Renal cortical epithelial cell (primary cell): Measurements from ENCODE around the gene PWWP2B. TPM values are rescaled to one million over a fixed set of nuclear protein-coding genes. Genes with fewer than 3 reads are reported as not detected.
"Not testable (repeated sequence)": the region's sequence is repeated elsewhere in the genome, so short reads cannot be mapped to it uniquely, and the experiment has no call there.

Experiments used
- DNase-seq: peaks from one replicate; pipeline ENCODE4 v3.0.0-alpha.2; 2011; ENCODE audit warnings: low read depth
- total RNA-seq: library from RNA; depleted of rRNA; stranded (reverse); fragments of >200 nt; gene quantifications from 2 replicates; pipeline ENCODE4 v1.2.3, GENCODE V29; 2014

PWWP2B gene
- total RNA-seq: 11.1 and 18.9 TPM in 2 replicates

DNA sequence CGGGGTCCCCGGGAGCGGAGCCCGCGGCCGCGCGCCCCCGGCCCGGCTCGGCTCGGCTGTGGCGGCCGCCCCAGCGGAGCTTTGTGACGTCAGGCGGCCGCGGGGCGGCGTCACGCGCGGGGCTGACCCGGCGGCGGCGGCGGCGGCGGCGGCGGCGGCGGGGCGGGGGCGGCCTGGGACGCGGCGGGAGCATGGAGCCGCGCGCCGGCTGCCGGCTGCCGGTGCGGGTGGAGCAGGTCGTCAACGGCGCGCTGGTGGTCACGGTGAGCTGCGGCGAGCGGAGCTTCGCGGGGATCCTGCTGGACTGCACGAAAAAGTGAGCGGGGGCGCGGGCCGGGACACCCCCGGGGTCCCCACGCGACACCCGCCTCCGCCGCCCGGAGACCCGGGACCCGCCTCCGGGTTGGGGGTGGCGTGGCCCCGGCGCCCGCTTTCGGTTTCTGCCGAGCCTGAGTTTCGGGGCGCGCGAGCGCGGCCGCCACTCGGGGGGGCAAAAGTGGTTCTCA is at the start of gene PWWP2B:
PWWP2B (plus strand) TSS at position 165 of the 506 bp plus-strand sequence; CDS start at position 192, 27 bp downstream.
- DNase-seq: no peak

DNA sequence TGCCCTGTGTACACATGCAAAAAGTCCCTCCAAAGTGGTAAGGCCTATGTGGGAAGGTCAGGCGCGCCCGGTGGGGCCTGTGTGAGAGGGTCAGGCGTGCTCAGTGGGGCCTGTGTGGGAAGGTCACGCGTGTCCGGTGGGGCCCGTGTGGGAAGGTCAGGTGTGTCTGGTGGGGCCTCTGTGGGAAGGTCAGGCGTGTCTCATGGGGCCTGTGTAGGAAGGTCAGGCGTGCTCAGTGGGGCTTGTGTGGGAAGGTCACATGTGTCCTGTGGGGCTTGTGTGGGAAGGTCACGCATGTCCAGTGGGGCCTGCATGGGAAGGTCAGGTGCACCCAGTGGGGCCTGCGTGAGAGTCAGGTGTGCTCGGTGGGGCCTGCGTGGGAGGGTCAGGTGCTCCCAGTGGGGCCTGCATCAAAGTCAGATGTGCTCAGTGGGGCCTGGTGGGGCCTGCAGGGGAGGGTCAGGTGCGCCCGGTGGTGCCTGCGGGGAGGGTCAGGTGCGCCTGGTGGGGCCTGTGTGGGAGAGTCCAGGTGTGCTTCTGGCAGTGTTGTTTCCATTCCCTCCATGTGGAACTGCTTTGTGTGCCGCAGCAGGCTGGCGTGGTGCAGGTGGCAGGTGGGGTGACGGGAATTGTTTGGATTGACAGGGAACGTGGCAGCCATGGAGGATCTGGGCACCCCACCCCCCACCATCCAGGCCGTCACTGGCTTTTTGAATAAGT is 49.6 kb upstream of the PWWP2B start:
- DNase-seq: no peak

DNA sequence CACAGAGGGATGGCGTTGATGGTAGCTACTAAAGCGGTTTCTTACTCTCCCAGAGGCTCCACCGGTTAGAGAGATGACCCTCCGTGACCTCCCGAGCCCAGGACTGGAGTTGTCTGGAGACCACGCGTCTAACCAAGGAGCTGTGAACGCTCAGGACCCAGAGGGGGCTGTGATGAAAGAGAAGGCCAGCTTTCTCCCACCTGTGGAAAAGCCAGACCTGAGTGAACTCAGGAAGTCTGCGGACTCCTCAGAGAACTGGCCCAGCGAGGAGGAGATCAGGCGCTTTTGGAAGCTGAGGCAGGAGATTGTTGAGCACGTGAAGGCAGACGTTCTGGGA is 49.1 kb upstream of the PWWP2B start:
- DNase-seq: no peak

DNA sequence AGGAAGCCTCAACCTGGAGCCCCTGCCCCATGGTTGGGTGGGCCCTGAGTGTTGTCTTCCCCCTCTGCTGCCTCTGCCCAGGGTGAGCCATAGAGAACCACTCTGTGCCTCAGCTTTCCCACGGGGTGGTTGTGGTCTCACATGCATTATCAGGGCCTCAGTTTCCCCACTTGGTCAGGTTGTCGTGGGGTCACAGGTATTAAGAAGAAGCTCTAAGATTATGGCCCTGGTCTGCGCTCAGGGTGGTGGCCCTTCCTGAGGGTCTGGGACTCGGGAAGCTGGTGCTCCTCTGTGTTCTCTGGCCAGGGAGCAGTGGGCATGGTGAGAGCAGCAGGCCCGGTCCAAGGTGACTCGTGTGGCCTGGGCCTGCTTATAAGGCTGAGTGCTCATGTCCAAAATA is 47.2 kb upstream of the PWWP2B start:
- no peak for DNase-seq

DNA sequence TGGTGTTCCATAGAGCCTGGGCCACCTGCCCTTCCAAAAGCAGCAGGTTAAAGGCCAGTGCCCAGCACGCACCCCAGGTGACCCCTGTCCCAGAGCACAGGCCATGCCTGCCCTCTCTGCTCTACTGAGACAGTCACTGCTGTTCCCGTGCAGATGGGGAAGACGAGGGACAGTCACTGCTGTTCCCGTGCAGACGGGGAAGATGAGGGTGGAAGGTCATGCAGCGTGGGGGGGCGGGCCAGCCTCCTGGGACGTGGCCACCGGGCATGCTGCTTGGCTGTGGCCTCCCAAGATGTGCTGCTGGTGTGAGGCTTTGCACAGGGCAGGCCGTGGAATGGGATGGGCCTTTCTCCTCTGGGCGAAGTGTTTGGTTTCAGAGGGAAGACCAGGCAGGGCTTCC is 46.6 kb upstream of the PWWP2B start:
- DNase-seq: no peak

DNA sequence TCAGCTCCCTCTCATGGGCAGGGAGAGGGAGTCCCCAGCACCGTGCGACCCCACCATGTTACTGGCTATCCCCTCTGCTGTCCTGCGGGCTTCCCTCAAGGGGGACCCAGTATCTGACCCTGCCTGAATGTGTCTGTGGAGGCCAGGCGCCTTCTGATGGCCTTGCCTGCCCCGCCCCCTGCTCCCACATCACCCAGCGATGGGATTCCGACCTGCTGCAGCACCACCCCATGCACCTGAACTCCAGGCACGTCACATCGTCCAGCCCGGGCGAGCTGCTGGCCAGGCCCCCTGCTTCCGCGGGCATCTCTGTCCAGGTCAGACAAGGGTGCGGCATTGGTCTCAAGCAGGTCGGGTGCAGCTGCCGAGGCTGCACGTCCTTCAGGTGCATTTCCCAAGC is 46.1 kb upstream of the PWWP2B start:
- DNase-seq: no peak

DNA sequence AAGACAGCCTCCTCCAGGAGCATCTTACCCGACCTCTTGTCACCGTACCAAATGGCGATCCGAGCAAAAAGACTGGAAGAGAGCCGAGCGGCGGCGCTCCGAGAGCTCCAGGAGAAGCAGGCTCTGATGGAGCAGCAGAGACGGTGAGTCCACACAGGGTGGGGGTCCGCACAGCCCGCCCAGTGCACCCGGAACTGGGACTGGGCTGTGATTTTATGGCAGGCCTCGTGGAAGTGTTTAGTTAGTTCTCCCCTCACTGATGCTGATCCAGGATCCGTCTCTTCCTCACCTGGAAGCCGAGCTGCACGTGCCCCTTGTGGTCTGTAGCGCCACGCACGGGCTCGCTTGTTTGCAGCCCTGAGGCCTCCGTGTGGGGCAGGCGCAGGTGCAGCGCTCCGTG is 45.4 kb upstream of the PWWP2B start:
- DNase-seq: no peak

DNA sequence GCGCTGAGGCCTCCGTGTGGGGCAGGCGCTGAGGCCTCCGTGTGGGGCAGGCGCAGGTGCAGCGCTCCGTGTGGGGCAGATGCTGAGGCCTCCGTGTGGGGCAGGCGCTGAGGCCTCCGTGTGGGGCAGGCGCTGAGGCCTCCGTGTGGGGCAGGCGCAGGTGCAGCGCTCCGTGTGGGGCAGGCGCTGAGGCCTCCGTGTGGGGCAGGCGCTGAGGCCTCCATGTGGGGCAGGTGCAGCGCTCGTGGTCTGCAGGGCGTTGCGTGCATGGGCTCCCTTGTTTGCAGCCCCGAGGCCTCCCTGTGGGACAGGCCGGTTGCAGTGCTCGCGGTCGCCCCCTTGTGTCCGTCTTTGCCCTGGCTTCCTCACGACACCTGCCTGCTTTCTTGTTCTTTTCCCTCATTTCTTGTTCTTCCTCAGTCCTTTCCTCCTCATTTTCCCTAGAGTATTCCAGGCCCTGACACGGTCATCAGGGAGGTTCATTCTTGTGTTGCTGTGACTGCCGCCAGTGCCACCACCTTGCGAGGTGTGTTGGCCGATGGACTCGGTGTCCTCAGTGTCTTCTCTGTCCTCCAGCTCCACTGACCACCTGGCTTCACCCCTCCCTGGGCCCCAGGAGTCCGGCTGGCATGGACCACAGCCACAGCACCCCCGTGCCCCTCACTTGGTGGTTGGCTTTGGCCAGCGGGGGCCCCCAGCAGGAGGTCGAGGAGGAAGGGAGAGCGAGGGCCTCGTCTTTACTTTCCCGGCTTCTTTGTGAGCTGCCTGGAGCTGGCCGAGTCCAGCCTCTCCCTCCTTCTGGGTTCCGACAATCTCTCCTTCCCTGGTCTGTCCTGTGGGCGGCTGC is 44.3 kb upstream of the PWWP2B start:
- not testable (repeated sequence) for DNase-seq

DNA sequence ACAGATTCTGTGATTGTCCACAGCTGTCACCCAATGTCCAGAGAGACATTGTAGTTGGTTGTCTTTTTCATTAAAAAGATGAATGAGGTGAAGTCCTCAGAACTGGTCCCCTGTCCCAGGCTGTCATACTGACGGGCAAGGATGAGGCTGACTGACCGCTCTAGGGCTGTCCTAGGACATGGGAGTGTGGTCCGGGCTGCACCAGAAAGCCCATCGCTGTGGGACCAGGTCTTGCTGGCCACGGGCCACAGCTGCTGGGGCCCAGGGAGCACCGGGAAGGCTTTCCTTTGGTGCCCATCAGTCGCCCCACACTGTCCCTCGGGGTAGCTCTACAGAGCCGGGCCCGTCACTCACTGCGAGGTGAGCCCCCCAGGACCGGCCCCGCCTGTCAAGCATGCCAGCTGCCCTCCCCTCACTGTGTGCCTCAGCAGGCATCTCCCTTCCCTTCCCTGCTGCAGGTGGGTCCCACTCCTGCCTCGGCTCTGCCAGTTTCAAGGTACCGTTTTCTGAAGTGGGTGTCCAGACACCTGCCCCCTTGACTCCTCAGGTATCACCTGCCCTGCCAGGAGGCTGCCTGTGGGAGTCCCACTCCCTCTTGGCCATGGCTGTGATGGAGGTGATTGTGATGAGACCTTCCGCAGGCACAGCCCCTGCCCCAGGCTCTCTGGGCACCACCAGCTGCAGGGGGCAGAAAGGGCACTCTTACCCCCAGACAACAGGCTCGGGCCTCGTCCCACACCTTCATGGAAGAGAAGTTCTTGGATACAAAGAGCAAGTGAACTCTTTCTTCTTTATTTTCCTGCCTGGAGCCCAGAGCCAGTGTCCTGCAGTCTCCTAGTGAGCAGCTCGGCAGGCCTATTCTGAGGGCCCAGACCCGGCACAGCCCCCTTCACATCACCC is 43.3 kb upstream of the PWWP2B start:
- no peak for DNase-seq

DNA sequence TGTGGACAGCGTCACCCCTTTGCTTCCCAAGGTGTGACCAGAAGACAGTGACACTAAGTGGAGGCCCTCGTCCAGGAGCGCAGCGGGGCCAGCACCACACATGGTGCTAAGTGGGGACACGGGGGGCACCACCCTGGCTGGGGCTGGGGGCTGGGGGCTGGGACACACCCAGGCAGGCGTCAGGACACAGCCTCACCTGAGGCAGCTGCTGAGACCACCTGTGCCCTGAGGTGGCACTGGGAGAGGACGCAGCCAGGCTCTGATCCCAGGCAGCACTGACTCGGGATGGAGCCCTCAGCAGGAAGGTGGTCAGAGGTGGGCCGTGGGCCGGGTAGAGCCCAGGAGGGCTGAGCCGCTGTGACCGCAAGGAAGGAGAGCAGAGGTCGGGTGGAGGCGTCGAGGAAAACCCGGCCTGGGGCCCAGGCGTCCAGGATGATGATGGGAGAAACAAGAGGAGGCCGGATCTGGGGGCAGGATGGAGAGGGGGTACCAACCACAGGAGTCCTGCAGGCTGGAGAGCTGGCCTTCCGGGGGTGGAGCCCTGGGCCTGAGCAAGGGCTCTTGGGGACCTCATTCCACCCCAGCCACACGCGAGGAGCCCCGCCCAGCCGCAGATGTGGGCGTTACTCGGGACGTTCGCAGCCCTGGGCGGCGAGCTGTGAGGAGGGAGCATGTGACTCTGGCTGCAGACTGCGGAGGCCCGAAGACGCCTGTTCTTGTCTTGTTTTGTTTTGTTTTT is 42.5 kb upstream of the PWWP2B start:
- no peak for DNase-seq

DNA sequence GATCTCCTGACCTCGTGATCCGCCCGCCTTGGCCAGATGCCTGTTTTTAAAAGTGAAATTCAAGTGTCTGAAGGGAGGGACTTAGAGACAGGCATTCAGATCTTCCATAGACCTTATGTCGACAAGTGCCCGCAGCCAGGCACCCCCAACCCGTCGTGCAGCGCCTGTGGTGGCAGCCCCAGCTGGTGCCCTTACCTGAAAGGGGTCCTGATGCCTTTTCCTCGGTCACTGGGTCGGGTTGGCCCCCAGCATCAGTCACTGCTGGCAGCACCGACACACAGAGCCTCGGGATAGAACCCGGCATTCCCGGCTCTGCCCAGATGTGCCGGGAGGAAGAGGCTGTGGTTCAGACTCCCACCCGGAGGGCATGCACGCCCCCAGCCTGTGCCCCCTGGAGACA is 41.7 kb upstream of the PWWP2B start:
- DNase-seq: no peak

DNA sequence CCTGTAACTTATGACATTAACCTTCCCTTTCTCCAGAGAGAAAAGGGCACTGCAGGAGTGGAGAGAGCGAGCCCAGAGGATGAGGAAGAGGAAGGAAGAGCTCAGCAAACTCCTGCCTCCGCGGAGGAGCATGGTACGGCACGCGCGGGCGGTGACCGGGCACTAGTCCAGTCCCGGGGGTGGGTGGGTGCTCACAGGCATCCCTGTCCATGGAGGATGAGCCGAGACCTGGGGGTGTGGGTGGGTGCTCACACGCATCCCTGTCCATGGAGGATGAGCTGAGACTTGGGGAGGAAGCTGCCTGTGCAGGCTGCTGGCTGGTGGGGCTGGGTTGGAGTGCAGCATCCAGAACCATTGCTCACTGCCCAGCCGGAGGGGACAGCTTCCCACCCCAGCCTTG is 41.2 kb upstream of the PWWP2B start:
- no peak for DNase-seq

DNA sequence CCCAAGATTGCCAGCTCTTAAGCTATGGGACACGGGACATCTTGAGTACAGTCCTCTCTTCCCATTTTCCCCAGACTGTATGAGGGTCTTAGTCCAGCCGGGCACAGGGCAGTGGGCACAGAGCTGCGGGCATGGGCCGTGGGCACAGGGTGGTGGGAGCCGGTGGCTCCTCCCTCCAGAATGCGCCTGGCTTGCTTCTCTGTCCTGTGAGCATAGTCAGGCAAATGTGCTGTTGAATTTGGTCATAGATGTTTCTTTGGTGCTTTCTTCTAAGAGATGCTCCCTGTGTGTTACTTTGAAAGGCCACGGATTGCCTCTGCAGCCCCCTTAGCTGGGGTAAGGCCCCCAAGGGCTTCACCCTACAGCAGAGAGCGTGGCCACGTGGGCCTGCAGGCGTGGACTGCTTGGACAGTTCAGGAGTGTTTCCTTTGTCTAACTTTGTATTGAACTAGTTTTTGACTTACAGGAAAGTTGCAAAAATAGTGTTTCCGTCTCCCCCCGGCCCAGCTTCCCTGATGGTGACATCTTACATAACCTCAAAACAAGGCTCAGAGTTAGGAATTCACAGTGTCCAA is 40.3 kb upstream of the PWWP2B start:
- no peak for DNase-seq

DNA sequence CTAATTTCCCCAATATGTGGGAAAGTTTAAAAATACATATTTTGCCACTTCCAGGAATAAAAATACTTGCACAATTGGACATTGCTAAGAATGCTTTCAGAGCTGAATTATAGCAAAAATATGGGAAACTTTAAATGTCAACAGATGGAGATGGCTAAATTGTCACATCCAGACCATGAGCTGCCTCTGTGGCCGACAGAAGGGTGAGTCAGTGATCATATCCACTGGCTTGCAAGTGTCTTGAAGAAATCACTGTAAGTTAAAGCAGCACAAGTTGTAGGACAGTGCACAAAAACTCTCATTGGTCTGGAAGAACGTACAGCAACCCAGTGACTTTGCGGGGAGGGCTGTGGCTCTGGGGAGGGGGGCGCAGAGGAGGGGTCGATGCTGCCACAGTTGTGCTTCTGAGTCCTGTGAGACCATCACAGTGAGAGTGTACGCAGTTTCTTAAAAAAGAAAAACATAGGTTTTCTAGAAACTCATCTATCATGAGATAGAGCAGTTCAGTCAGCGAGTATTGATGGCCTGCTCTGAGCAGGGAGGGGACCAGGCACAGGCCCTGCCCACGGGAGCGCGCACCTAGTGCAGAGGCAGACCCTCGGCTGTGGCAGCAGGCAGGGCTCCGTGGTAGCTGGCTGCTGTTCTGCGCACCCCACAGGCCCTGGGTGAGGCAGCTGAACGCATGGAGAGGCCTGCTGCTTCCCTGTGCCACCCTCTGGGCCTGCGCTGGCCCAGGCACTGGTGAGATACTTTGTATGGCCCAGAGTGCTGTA is 39.5 kb upstream of the PWWP2B start:
- DNase-seq: no peak

DNA sequence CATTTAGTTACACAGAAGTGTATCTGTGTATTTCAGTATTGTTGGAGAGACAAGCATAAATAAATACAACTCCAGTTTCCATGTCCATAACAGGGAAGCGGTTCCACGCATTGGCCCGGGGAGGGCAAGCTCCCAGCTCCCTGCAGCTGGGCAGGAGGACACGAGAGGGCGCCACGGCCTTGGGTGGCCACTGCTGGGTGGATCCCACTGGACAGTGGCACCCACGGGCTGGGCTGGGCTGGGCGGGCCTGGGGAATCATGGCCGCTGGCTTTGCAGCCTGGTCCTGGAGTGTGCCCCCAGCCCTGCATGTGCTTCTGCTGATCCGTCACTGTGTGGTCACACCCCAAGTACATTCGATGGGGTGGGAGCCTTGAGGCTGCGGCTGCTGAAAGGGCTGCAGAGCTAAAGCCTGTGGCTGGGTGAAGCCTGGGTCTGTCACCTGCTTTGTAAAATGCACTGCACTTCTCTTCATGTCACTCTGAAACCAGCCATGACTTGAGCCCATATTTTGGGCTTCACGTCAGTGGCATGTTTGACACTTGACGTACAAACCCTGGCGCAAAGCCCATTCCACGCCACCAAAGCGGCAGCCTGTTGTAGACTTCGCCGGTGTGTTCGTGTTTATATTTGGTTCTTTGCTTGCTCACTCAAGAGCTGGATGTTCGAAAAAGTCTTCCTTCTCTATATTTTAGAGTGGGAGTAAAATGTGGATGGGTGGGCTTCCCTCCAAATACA is 37.5 kb upstream of the PWWP2B start:
- DNase-seq: no peak

DNA sequence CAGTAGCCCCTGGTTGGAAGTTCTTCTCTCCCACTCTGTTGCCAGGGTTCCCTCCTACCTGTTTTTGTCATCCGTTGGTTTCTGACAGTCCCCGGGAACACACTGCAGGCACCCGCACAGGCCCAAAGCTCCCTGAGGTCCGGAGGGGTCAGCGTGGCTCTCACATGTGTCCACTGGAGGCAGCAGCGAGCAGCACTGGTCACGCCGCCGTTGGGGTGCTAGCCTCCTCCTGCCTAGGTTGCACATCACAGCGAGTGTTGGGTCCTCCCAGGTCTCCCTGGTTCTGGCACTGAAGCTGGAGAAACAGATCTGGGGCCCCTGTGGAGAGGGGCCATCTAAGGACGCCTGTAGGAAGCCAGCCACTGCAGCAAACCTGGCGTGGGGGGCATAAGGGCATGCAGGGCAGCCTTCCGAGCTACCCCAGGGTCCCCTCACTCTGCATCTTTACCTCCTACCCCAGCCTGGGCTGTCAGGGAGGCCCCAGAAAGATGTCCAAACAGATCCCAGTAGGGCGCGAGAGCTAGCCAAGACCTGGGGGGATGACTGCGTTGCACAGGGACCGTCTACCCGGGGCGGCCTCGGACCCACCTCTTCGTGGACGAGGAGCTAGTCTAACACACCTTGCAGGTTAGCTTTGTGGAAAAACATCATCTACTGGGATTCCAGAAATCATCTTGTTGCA is 36.1 kb upstream of the PWWP2B start:
- DNase-seq: no peak

DNA sequence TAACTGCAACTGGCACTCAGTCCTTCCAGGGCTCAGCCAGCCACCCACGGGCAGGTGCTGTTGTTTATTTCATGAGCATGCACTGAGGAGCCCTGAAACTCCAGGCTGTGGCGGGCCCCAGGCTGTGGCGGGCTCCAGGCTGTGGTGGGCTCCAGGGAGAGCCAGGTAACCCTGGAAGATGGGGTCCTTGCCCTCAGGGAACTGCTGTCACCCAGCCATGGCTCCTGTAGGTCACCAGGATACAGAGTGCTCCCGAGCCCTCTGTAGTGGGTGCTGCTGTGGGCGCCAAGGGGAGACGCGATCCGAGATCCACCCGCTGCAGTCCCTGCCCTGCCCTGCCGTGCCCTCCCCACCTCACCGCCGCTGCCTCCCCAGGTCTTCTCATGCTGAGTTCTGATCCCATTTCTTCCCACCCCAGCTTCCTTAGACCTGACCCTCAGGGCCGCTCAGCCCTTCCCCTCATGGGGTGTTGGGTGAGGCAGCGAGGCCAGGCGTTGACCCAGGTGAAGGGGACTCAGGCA is 35.4 kb upstream of the PWWP2B start:
- DNase-seq: no peak

DNA sequence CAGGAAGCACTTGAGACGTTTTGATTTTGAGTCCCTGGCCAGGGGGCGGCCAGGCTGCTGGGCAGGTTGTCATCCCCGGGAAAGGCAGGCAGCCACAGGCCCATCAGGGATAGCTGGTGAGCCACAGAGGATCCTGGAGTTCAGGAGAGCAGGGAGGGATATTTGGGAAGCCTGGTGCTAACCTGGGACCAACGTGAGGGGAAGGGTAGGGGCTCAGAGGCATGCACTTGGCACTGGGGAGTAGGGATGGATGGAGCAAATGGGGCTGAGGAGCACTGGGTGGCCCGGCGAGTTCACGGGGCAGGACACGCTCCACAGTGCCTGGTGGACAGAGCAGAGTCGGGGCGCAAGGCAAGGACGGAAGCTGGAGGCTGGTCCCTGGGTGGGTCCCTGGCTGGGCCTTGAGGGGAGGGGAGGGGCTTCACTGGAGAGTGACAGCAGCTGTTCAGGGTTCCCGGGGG is 34.8 kb upstream of the PWWP2B start:
- no peak for DNase-seq

DNA sequence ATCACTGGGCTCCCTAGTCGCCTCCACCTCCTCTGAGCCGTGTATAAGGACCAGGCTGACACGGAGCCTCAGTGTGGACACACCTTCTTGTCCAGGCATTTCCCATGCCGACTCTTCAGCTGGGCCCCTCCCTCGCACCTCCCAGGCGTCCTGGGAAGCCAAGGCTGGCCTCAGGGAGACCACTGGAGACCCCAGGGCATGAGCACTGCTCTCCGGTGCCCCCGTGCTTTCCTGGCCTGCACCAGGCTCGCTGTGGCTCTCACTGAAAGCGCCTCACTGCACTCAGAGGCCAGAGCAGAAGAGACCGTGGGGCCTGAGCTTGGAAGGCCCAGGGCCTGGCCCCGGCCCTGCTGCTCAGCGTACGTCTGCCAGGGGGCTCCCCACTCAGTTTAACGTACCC is 33.6 kb upstream of the PWWP2B start:
- no peak for DNase-seq
